Stomach (tissue), 4 donors: ENCODE data around the gene KRTDAP.

Experiments used
- CTCF ChIP-seq, 7 experiments: fragments of 450-650 bp in 4 of 7; fragments of 200-600 bp in 3 of 7; sonication (generic) in 3 of 7; IDR thresholded peaks; one replicate each; pipeline ENCODE4 v1.5.1; 2016 to 2019; ENCODE audit warnings: antibody characterized with exemption in 7 of 7, control low read depth in 2 of 7, mild to moderate bottlenecking in 1 of 7
- POLR2A ChIP-seq, 4 donors: fragments of 450-650 bp; IDR thresholded peaks; one replicate each; pipeline ENCODE4 v1.6.1; 2016; ENCODE audit warnings: antibody characterized with exemption in 4 of 4, control low read depth in 2 of 4, mild to moderate bottlenecking in 1 of 4, moderate library complexity in 1 of 4

DNA sequence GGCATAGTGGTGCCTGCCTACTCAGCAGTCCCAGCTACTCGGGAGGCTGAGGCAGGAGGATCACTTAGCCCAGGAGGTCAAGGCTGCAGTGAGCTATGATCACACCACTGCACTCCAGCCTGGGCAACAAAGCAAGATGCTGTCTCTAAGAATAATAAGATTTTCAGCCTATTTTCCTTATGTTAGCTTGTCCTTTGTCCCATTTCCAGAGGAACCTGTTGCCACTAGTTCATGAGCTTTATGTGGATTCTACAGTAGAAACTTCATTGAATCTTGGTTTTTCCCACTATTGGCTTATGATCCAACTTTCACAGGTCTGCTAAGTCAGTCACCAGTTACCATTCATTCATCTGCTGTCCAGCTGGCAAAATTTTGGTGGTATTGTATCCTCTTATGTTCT lies 24.0 kb downstream of the KRTDAP start:
- TF ChIP-seq POLR2A (IDR thresholded peaks at IDR 0.05), result no peak
- TF ChIP-seq CTCF (IDR thresholded peaks at IDR 0.05), result no peak
